B cell (primary cell): ENCODE measurements around the gene PIM3. TPM values are rescaled to one million over a fixed set of nuclear protein-coding genes. Genes with fewer than 3 reads are reported as not detected.

ENCODE experiments used
- ATAC-seq: fragments of 200-7000 bp; cut with Tn5 transposase; one replicate; pipeline ENCODE4 v1.10.0; 2021; ENCODE audit warnings: low read depth, mild to moderate bottlenecking, moderate number of reproducible peaks, moderate library complexity
- CTCF ChIA-PET: fragments of 350-600 bp; sonication (Branson Sonifier 250); formaldehyde crosslinking; loops from one replicate; lab custom pipeline; 2021; ENCODE audit warnings: antibody characterized with exemption, inconsistent platforms; lab: Charles Lee
- POLR2A ChIA-PET: fragments of 350-600 bp; sonication (Branson Sonifier 250); formaldehyde crosslinking; loops from one replicate; lab custom pipeline; 2021; ENCODE audit warnings: antibody characterized with exemption; lab: Charles Lee
- DNase-seq: peaks from one replicate; pipeline ENCODE4 v3.0.0; 2013
- H2AFZ ChIP-seq: 2 replicates; pipeline ENCODE4 v1.6.1; 2012; ENCODE audit warnings: mild to moderate bottlenecking, low read depth, low read length; ENCODE audit not compliant: insufficient read depth, poor library complexity, severe bottlenecking
- H3K27ac ChIP-seq, 2 donors: 1 replicate in 1 of 2; 2 replicates in 1 of 2; pipeline ENCODE4 v1.5.1; 2012 to 2013; ENCODE audit warnings: low read length in 2 of 2, mild to moderate bottlenecking in 2 of 2, moderate library complexity in 1 of 2
- H3K27me3 ChIP-seq, 4 experiments: fragments of 200-600 bp in 1 of 4; sonication (generic) in 1 of 4; replicated peaks in 1 of 4; 1 replicate in 2 of 4; 2 replicates in 2 of 4; pipeline versions ENCODE4 v1.6.1 to v1.7.0; 2013 to 2016; ENCODE audit warnings: low read length in 3 of 4, mild to moderate bottlenecking in 2 of 4, mixed read lengths in 1 of 4, moderate library complexity in 1 of 4; ENCODE audit not compliant: insufficient read depth in 4 of 4, control insufficient read depth in 3 of 4; ENCODE audit errors: control extremely low read depth in 1 of 4
- H3K36me3 ChIP-seq, 2 experiments: replicated peaks in 1 of 2; 1 replicate in 1 of 2; 2 replicates in 1 of 2; pipeline versions ENCODE4 v1.6.1 to v1.7.1; 2013; ENCODE audit warnings: low read length in 1 of 2; ENCODE audit not compliant: insufficient read depth in 2 of 2, control insufficient read depth in 1 of 2; ENCODE audit errors: control extremely low read depth in 1 of 2, extremely low read depth in 1 of 2
- H3K4me1 ChIP-seq, 2 donors: fragments of 200-600 bp in 1 of 2; sonication (generic) in 1 of 2; 1 replicate in 1 of 2; 2 replicates in 1 of 2; pipeline versions ENCODE4 v1.5.1 to v1.6.1; 2013 to 2017; ENCODE audit warnings: low read length in 2 of 2; ENCODE audit not compliant: control insufficient read depth in 2 of 2, insufficient read depth in 2 of 2
- H3K4me2 ChIP-seq: replicated peaks from 2 replicates; pipeline ENCODE3; 2012; ENCODE audit warnings: mild to moderate bottlenecking, low read depth, low read length; ENCODE audit not compliant: poor library complexity, severe bottlenecking
- H3K4me3 ChIP-seq, 5 experiments: fragments of 200-600 bp in 1 of 5; sonication (generic) in 1 of 5; 1 replicate in 3 of 5; 2 replicates in 2 of 5; pipeline versions ENCODE4 v1.5.1 to v1.7.0; 2011 to 2016; ENCODE audit warnings: low read length in 4 of 5, mild to moderate bottlenecking in 4 of 5, low read depth in 2 of 5, control low read depth in 1 of 5, moderate library complexity in 1 of 5; ENCODE audit not compliant: insufficient read depth in 1 of 5; ENCODE audit errors: control extremely low read depth in 1 of 5, extremely low read depth in 1 of 5
- H3K79me2 ChIP-seq: fragments of 200-600 bp; sonication (generic); one replicate; pipeline ENCODE4 v1.6.0; 2016; ENCODE audit warnings: low read length; ENCODE audit not compliant: control insufficient read depth, insufficient read depth
- H3K9ac ChIP-seq: fragments of 200-600 bp; sonication (generic); 2 replicates; pipeline ENCODE4 v1.6.1; 2017; ENCODE audit warnings: mild to moderate bottlenecking, low read length, moderate library complexity
- H3K9me3 ChIP-seq, 3 donors: one replicate each; pipeline versions ENCODE4 v1.6.1 to v1.7.1; 2013; ENCODE audit warnings: low read length in 2 of 3; ENCODE audit not compliant: control insufficient read depth in 2 of 3, insufficient read depth in 1 of 3; ENCODE audit errors: control extremely low read depth in 1 of 3
- H4K20me1 ChIP-seq: 2 replicates; pipeline ENCODE4 v1.6.0; 2012; ENCODE audit warnings: mild to moderate bottlenecking, low read length; ENCODE audit not compliant: insufficient read depth, control insufficient read depth, poor library complexity, severe bottlenecking
- H3K27ac Mint-ChIP-seq: one replicate; pipeline ENCODE4 v1.8.0; 2021; ENCODE audit warnings: mixed read lengths
- H3K27me3 Mint-ChIP-seq: one replicate; pipeline ENCODE4 v1.8.0; 2021; ENCODE audit warnings: mixed read lengths
- H3K4me1 Mint-ChIP-seq: one replicate; pipeline ENCODE4 v1.8.0; 2021; ENCODE audit warnings: mixed read lengths
- H3K4me3 Mint-ChIP-seq: one replicate; pipeline ENCODE4 v1.8.0; 2021; ENCODE audit warnings: mixed read lengths
- H3K9me3 Mint-ChIP-seq: one replicate; pipeline ENCODE4 v1.8.0; 2022; ENCODE audit warnings: mixed read lengths; ENCODE audit not compliant: insufficient read depth
- CTCF ChIP-seq: fragments of 200-600 bp; IDR thresholded peaks from one replicate; pipeline ENCODE4 v1.8.0; 2022; ENCODE audit warnings: antibody characterized with exemption, mild to moderate bottlenecking
- EZH2 ChIP-seq: IDR thresholded peaks from 2 replicates; pipeline ENCODE4 v1.6.1; 2012; ENCODE audit warnings: borderline replicate concordance, low read depth, mild to moderate bottlenecking, moderate library complexity, low read length; ENCODE audit not compliant: insufficient read depth, poor library complexity, severe bottlenecking
- WGBS: methylation state at CpG from one replicate; pipeline ENCODE4 v1.1.5; 2013; ENCODE audit warnings: missing lambda C conversion rate; ENCODE audit not compliant: insufficient coverage; 5-methylcytosine and 5-hydroxymethylcytosine counted together
- intact Hi-C: fragments of 100-400 bp; cut with micrococcal nuclease; formaldehyde crosslinking; loops from one replicate; pipeline ENCODE4 v1.10.0; 2022
- polyA plus RNA-seq: library from polyadenylated mRNA; depleted of rRNA; stranded (reverse); fragments of >200 nt; gene quantifications from 2 replicates; pipeline ENCODE4 v1.2.3, GENCODE V29; 2012
- total RNA-seq, 2 donors: library from RNA; stranded (reverse); fragments of 120-200 nt in 1 of 2; gene quantifications; 1 replicate in 1 of 2; 2 replicates in 1 of 2; pipeline versions ENCODE4 v1.2.3 to v1.2.4, GENCODE V29; 2013 to 2022

Gene PIM3
- total and polyA plus RNA-seq, 2 donors (not counting 1 experiment from before 2014, with no cell fraction given): 74.6 to 128 TPM

- Mint-ChIP-seq H3K4me1 (peaks cover 20% of the 10 kb centered on the region), H3K27me3 (peaks cover 6% of the 10 kb centered on the region), H3K27ac (peak overlapping the region; percentile 82), H3K9me3 (peaks cover 5% of the 10 kb centered on the region), H3K4me3 (no peak overlapping the region)
- Histone ChIP-seq H3K36me3 (no peaks in the 10 kb centered on the region), H3K9me3 (peaks cover 1 to 14% (median 9%) of the 10 kb centered on the region in 3 donors), H3K9ac (no peak overlapping the region), H4K20me1 (no peaks in the 10 kb centered on the region), H3K4me2 (peak overlapping the region; percentile 75), H3K79me2 (no peaks in the 10 kb centered on the region), H3K4me1 (peaks cover 11 to 24% of the 10 kb centered on the region in 2 donors), H3K4me3 (no peak overlapping the region), H3K27ac (no peak overlapping the region), H3K27me3 (peaks cover 0 to 2% (median 0%) of the 10 kb centered on the region in 4 experiments), H2AFZ (peak overlapping the region; percentile 69)
- DNase-seq (peak; percentile 17), ATAC-seq (no peak)
- CTCF ChIA-PET: interaction anchor here (1.1 to 5.6 kb wide), 14 partner anchors 8 to 63 kb away, joined by 3 to 68 read pairs (median 6); partner anchors contain the start of gene PIM3
- WGBS: 78% methylated on average over 9 of the region's 11 CpGs
- POLR2A ChIA-PET: interaction anchor here (1.1 to 2.8 kb wide), 5 partner anchors 27 to 63 kb away, joined by 4 to 16 read pairs (median 5); no protein-coding TSS in a partner anchor
- TF ChIP-seq CTCF: peak; percentile 49
- no peak for TF ChIP-seq EZH2
- intact Hi-C loops: loop anchor here (1.0 to 2.0 kb wide), 2 partner anchors 37 to 63 kb away; no protein-coding TSS in a partner anchor
Measured at GRCh38 chr22:49993649-49994360, 33.2 kb downstream of the PIM3 start.
